Smooth muscle cell (in vitro differentiated cells): Measurements from ENCODE around the gene MGA. TPM values are rescaled to one million over a fixed set of nuclear protein-coding genes. Genes with fewer than 3 reads are reported as not detected.

ENCODE experiments used
- DNase-seq: peaks from one replicate; lab custom pipeline; 2025; ENCODE audit not compliant: unreplicated experiment; lab: John Stamatoyannopoulos, UW
- H2AFZ ChIP-seq: fragments of 200-600 bp; sonication (generic); 2 replicates; pipeline ENCODE4 v1.6.0; 2016; ENCODE audit warnings: antibody characterized with exemption, low read depth, mild to moderate bottlenecking
- H3F3A ChIP-seq: fragments of 200-600 bp; sonication (generic); 2 replicates; pipeline ENCODE4 v1.6.0; 2017; ENCODE audit warnings: antibody characterized with exemption, low read depth
- H3K27ac ChIP-seq: fragments of 200-600 bp; sonication (generic); 2 replicates; pipeline ENCODE4 v1.5.1; 2016; ENCODE audit warnings: low read depth, mild to moderate bottlenecking
- H3K27me3 ChIP-seq: fragments of 200-600 bp; sonication (generic); 2 replicates; pipeline ENCODE4 v1.6.1; 2016; ENCODE audit warnings: low read depth, mild to moderate bottlenecking
- H3K36me3 ChIP-seq: fragments of 200-600 bp; sonication (generic); 2 replicates; pipeline ENCODE4 v1.5.1; 2016; ENCODE audit warnings: low read depth
- H3K4me1 ChIP-seq: fragments of 200-600 bp; sonication (generic); 2 replicates; pipeline ENCODE4 v1.5.1; 2016; ENCODE audit warnings: low read depth
- H3K4me2 ChIP-seq: fragments of 200-600 bp; sonication (generic); 2 replicates; pipeline ENCODE4 v1.6.0; 2016; ENCODE audit warnings: mild to moderate bottlenecking
- H3K4me3 ChIP-seq: fragments of 200-600 bp; sonication (generic); 2 replicates; pipeline ENCODE4 v1.5.1; 2016; ENCODE audit warnings: mild to moderate bottlenecking
- H3K79me2 ChIP-seq: fragments of 200-600 bp; sonication (generic); 2 replicates; pipeline ENCODE4 v1.6.0; 2016; ENCODE audit warnings: low read depth, mild to moderate bottlenecking
- H3K9ac ChIP-seq: fragments of 200-600 bp; sonication (generic); 2 replicates; pipeline ENCODE4 v1.6.0; 2016; ENCODE audit warnings: low read depth
- H3K9me3 ChIP-seq: fragments of 200-600 bp; sonication (generic); replicated peaks from 2 replicates; pipeline ENCODE4 v1.5.1; 2016; ENCODE audit warnings: low read depth
- H4K20me1 ChIP-seq: fragments of 200-600 bp; sonication (generic); 2 replicates; pipeline ENCODE4 v1.6.0; 2016; ENCODE audit warnings: low read depth
- CTCF ChIP-seq: fragments of 200-600 bp; sonication (generic); IDR thresholded peaks from 2 replicates; pipeline ENCODE4 v1.5.1; 2017; ENCODE audit warnings: borderline replicate concordance, mild to moderate bottlenecking, antibody characterized with exemption; ENCODE audit not compliant: insufficient read depth, poor library complexity, severe bottlenecking
- WGBS: methylation state at CpG from one replicate; pipeline ENCODE4 v1.1.7; 2016; ENCODE audit warnings: low lambda C conversion rate; 5-methylcytosine and 5-hydroxymethylcytosine counted together
- polyA plus RNA-seq: library from polyadenylated mRNA; unstranded; fragments of >200 nt; fragmentation: Nextera tagmentation; extraction: Ambion mirVana; gene quantifications from 2 replicates; pipeline ENCODE4 v1.2.1, GENCODE V29; 2016
- total RNA-seq: library from RNA; depleted of rRNA; stranded (reverse); fragments of >200 nt; gene quantifications from 2 replicates; pipeline ENCODE4 v1.2.3, GENCODE V29; 2014

MGA gene
- total and polyA plus RNA-seq, 2 experiments from 2014 or later, result 5.5 to 52.9 TPM

GRCh38 chr15:41630616-41631217, 29.5 kb upstream of the MGA start:
- no peaks in the 10 kb centered on the region for H3K79me2 ChIP-seq
- no peak overlapping the region for H3K4me2 ChIP-seq
- H3F3A ChIP-seq, result no peaks in the 10 kb centered on the region
- no peaks in the 10 kb centered on the region for H3K27me3 ChIP-seq
- WGBS, result 86% methylated on average over 3 of the region's 3 CpGs
- H3K36me3 ChIP-seq, result no peaks in the 10 kb centered on the region
- no peak overlapping the region for H2AFZ ChIP-seq
- H3K4me1 ChIP-seq, result no peaks in the 10 kb centered on the region
- no peak overlapping the region for H3K4me3 ChIP-seq
- no peaks in the 10 kb centered on the region for H3K9me3 ChIP-seq
- no peak overlapping the region for H3K9ac ChIP-seq
- DNase-seq, result no peak
- no peaks in the 10 kb centered on the region for H4K20me1 ChIP-seq
- H3K27ac ChIP-seq, result no peak overlapping the region
- TF ChIP-seq CTCF, result no peak

GRCh38 chr15:41631880-41632470, 28.2 kb upstream of the MGA start:
- Histone ChIP-seq H3K9me3 (no peaks in the 10 kb centered on the region), H3K27me3 (no peaks in the 10 kb centered on the region), H3K4me2 (no peak overlapping the region), H3K27ac (no peak overlapping the region), H3K9ac (no peak overlapping the region), H3F3A (no peaks in the 10 kb centered on the region), H3K36me3 (no peaks in the 10 kb centered on the region), H3K79me2 (no peaks in the 10 kb centered on the region), H3K4me3 (no peak overlapping the region), H3K4me1 (no peaks in the 10 kb centered on the region), H2AFZ (no peak overlapping the region), H4K20me1 (no peaks in the 10 kb centered on the region)
- 90% methylated on average over 3 of the region's 3 CpGs for WGBS
- no peak for DNase-seq
- no peak for TF ChIP-seq CTCF

- H3F3A ChIP-seq, result no peaks in the 10 kb centered on the region
- no peaks in the 10 kb centered on the region for H3K4me1 ChIP-seq
- 81% methylated on average over 4 of the region's 4 CpGs for WGBS
- DNase-seq, result no peak
- H4K20me1 ChIP-seq, result no peaks in the 10 kb centered on the region
- H3K27me3 ChIP-seq, result no peaks in the 10 kb centered on the region
- H3K9me3 ChIP-seq, result no peaks in the 10 kb centered on the region
- H3K79me2 ChIP-seq, result no peaks in the 10 kb centered on the region
- H2AFZ ChIP-seq, result no peak overlapping the region
- TF ChIP-seq CTCF, result no peak
- H3K27ac ChIP-seq, result no peak overlapping the region
- H3K4me2 ChIP-seq, result no peak overlapping the region
- H3K9ac ChIP-seq, result no peak overlapping the region
- no peak overlapping the region for H3K4me3 ChIP-seq
- H3K36me3 ChIP-seq, result no peaks in the 10 kb centered on the region
These were observed 26.6 kb upstream of the MGA start for GRCh38 chr15:41633609-41634008.
